ENCODE data around the gene STKLD1. TPM values are rescaled to one million over a fixed set of nuclear protein-coding genes. Genes with fewer than 3 reads are reported as not detected.
A peak's percentile ranks its signal among the peaks of the same experiment; 100 is the strongest.
"Not testable (repeated sequence)": the region's sequence is repeated elsewhere in the genome, so short reads cannot be mapped to it uniquely, and the experiment has no call there.

STKLD1 gene
- total RNA-seq, 4 donors from 2014 or later = 0.22 to 1.0 (median 0.69) TPM

DNA sequence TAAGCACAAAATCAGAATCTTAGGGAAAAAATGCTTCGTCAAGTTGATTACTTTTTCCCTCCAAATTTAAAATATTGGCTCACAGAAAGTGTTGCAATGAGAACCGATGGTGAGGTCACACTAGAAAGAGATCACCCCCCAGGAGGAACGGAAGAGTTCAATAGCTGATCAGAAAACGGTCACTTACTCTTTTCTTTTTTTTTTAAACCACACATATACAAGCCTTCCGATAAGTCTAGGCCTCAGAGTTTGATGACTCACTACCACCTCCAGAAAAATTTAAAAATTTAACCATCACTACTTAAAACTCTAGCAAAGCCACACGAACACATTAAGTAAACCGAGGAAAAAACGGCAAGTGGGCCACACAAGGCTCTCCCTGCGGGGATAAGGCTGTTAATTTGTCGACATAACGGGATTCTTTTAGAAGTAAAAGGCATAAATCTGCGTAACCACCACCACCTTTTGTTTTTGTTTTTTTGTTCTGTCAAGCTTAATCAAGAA is 1.5 kb upstream of the STKLD1 start:
- Histone ChIP-seq H3K9me3 (peaks cover 0 to 5% (median 0%) of the 10 kb centered on the region in 4 donors), H3K27ac (peak overlapping the region in 3 of 4 donors; percentile 92 to 99 (median 98)), H3K4me1 (peaks cover 0 to 70% (median 43%) of the 10 kb centered on the region in 4 donors), H3K27me3 (no peaks in the 10 kb centered on the region), H3K36me3 (peaks cover 0 to 24% (median 0%) of the 10 kb centered on the region in 3 donors), H3K4me3 (peak overlapping the region; percentile 81 to 98 (median 94))
- TF ChIP-seq, protein P1, sequence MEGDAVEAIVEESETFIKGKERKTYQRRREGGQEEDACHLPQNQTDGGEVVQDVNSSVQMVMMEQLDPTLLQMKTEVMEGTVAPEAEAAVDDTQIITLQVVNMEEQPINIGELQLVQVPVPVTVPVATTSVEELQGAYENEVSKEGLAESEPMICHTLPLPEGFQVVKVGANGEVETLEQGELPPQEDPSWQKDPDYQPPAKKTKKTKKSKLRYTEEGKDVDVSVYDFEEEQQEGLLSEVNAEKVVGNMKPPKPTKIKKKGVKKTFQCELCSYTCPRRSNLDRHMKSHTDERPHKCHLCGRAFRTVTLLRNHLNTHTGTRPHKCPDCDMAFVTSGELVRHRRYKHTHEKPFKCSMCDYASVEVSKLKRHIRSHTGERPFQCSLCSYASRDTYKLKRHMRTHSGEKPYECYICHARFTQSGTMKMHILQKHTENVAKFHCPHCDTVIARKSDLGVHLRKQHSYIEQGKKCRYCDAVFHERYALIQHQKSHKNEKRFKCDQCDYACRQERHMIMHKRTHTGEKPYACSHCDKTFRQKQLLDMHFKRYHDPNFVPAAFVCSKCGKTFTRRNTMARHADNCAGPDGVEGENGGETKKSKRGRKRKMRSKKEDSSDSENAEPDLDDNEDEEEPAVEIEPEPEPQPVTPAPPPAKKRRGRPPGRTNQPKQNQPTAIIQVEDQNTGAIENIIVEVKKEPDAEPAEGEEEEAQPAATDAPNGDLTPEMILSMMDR (IDR thresholded peaks at IDR 0.05) = no peak
- TF ChIP-seq POLR2A (IDR thresholded peaks at IDR 0.05) = no peak
- TF ChIP-seq EP300 (IDR thresholded peaks at IDR 0.05) = no peak
- DNase-seq (ENCODE audit: low spot score in 2 of 2) = no peak
- 10 to 14% methylated on average over 12 of the region's 12 CpGs for WGBS, 2 donors

DNA sequence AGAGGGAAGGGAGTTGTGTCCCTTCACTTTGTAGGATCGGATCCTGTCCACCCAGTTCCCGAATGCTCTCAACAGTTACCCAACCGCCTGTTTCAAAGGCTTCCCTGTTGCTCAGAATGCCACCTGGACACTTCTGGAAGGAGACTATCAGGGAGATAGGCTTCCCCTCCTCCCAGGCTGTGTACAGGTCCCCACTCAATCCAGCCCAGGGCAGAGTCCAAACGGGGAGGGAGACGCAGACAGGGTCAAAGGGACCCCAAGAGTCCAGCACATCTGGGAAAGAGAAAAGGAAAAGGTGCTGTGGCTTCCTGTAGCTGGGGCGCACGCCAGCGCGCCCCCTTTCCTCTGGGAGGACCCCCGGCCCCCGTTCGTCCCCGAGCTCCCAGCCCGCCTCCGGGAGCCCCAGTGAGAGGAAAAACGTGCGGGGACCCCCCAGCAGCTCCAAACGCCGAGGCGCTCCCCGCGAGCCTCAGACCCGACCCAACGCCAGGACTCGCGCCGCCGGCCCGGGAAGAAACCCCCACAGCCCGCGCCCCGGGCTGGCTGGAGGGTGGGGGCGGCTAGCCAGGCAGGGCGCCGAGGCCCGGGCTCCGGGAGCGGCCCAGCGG is 946 bp upstream of the STKLD1 start:
- H3K4me3 ChIP-seq = peak overlapping the region; percentile 81 to 98 (median 94)
- peaks cover 0 to 18% (median 0%) of the 10 kb centered on the region in 3 donors for H3K36me3 ChIP-seq
- peak overlapping the region; percentile 84 to 99 (median 95) for H3K27ac ChIP-seq
- H3K27me3 ChIP-seq = no peaks in the 10 kb centered on the region
- peaks cover 0 to 65% (median 40%) of the 10 kb centered on the region in 4 donors for H3K4me1 ChIP-seq
- peaks cover 0 to 5% (median 0%) of the 10 kb centered on the region in 4 donors for H3K9me3 ChIP-seq
- 0 to 1% methylated on average over 14 to 29 of the region's 39 CpGs for WGBS, 2 donors
- no peak for DNase-seq (ENCODE audit: low spot score in 2 of 2)
- TF ChIP-seq, protein P1 (IDR thresholded peaks at IDR 0.05) = no peak
- no peak for TF ChIP-seq EP300 (IDR thresholded peaks at IDR 0.05)
- no peak for TF ChIP-seq POLR2A (IDR thresholded peaks at IDR 0.05)

DNA sequence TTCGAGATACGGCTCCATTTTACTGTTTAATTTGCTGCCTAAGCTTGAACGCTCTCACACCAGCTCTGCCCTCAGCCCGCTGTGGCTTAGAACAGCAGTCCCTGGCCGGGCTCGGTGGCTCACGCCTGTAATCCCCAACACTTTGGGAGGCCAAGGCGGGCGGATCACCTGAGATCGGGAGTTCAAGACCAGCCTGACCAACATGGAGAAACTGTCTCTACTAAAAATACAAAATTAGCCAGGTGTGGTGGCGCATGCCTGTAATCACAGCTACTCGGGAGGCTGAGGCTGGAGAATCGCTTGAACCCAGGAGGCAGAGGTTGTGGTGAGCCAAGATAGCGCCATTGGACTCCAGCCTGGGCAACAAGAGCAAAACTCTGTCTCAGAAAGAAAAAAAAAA is 1.1 kb downstream of the STKLD1 start:
- H3K36me3 ChIP-seq = not testable (repeated sequence)

DNA sequence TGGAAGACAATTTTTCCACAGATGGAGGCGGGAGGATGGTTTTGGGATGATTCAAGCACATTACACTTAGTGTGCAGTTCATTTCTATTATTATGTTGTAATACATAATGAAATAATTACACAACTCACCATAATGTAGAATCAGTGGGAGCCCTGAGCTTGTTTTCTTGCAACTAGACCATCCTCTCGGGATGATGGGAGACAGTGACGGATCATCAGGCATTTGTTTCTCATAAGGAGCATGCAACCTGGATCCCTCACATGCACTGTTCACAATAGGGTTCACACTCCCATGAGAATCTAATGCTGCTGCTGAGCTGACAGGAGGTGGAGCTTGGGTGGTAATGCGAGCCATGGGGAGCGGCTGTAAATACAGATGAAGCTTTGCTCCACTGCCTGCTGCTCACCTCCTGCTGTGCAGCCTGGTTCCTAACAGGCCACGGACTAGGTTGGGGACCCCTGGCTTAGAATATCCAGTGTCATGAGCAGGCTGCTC is 1.6 kb downstream of the STKLD1 start:
- no peaks in the 10 kb centered on the region for H3K27me3 ChIP-seq
- no peak overlapping the region for H3K4me3 ChIP-seq
- H3K9me3 ChIP-seq = peaks cover 0 to 5% (median 0%) of the 10 kb centered on the region in 4 donors
- DNase-seq (ENCODE audit: low spot score in 2 of 2) = no peak
- H3K27ac ChIP-seq = no peak overlapping the region
- WGBS, 2 donors = 74 to 77% methylated on average over 6 of the region's 6 CpGs
- peaks cover 0 to 39% (median 20%) of the 10 kb centered on the region in 4 donors for H3K4me1 ChIP-seq
- TF ChIP-seq, protein P1 (IDR thresholded peaks at IDR 0.05) = no peak
- TF ChIP-seq POLR2A (IDR thresholded peaks at IDR 0.05) = no peak
- no peak for TF ChIP-seq EP300 (IDR thresholded peaks at IDR 0.05)
- H3K36me3 ChIP-seq = peaks cover 0 to 2% (median 0%) of the 10 kb centered on the region in 3 donors

More for the DNA sequence above, 1.1 kb downstream of the STKLD1 start:
- H3K27me3 ChIP-seq; H3K9me3 ChIP-seq; DNase-seq (ENCODE audit: low spot score in 2 of 2); H3K27ac ChIP-seq; H3K4me3 ChIP-seq: not testable (repeated sequence)
- 91 to 92% methylated on average over 14 of the region's 14 CpGs for WGBS, 2 donors
- peaks cover 0 to 44% (median 25%) of the 10 kb centered on the region in 4 donors for H3K4me1 ChIP-seq

DNA sequence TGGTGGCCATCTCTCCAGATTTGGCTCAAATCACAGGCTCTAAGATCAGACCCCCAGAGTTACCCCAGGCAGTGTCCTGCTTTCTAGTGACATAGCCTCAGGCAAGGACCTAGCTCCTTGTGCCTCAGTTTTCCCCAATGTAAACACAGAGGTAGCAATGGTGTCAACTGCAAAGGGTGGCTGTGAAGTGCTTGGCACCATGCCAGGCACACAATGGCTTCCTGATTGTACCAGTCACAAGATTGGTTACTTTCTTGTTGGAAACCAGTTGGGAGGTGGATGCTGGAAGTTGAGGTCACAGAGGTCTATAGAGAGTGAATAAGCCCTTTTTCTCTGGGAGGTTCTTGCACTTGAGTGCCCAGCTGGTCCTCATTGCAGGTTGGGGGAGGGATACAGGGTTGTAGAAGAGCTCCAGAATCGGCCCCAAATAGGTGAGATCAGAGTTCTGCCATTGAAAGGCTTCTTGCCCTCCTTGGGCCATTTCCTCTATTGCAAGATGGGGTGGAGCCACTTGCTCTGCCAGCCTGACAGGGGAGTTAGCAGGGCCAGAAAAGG is 2.3 kb downstream of the STKLD1 start:
- no peak for DNase-seq (ENCODE audit: low spot score in 2 of 2)
- Histone ChIP-seq H3K27ac (peak overlapping the region in 1 of 4 donors; percentile 28), H3K36me3 (no peaks in the 10 kb centered on the region), H3K4me1 (peaks cover 0 to 32% (median 14%) of the 10 kb centered on the region in 4 donors), H3K9me3 (peaks cover 0 to 5% (median 0%) of the 10 kb centered on the region in 4 donors), H3K27me3 (no peaks in the 10 kb centered on the region), H3K4me3 (no peak overlapping the region)
- TF ChIP-seq, protein P1 (IDR thresholded peaks at IDR 0.05) = no peak
- TF ChIP-seq POLR2A (IDR thresholded peaks at IDR 0.05) (no peak), EP300 (IDR thresholded peaks at IDR 0.05) (no peak)
- 37 to 43% methylated on average over 1 of the region's 1 CpG for WGBS, 2 donors

Data from tibial nerve (tissue), 4 donors.